CD4-positive, alpha-beta T cell treated with Interleukin-12 subunit alpha and Interleukin-12 subunit beta, for 1 hour (primary cell): ENCODE data around the gene MAGEB6B.
"Not testable (repeated sequence)": the region's sequence is repeated elsewhere in the genome, so short reads cannot be mapped to it uniquely, and the experiment has no call there.

ENCODE experiments used
- DNase-seq: peaks from one replicate; pipeline ENCODE4 v3.0.0-alpha.2; 2020

Gene MAGEB6B, protein sequence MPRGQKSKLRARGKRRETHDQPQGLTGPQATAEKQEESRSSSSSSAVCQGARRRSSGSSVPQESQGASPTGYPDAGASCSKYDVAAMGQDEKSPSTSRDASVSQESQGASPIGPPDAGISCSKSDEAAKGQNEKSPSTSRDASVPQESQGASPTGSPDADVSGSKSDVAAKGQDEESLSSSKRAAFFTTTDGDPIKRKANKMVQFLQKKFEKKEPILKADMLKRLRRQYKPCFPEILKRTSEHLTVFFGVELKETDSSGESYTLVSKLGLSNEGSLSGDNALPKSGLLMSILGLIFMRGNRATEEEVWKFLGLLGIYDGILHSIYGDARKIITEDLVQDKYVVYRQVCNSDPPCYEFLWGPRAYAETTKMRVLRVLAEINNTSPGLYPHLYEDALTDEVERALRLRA

DNA sequence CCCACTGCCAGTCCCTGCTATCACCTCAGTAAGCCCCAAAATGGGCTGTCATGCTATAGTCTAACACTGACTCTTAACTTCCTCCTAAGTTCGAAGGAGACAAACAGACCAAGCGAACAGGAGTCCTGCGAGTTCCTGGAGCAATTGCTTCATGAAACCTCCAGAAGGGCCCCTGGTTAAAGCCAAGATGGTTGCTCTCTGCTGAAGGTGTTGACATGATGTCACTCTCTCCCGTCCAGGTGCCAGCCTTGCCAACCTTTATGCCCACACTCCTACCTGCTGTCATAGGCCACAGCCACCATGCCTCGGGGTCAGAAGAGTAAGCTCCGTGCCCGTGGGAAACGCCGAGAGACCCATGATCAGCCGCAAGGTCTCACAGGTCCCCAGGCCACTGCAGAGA is at the start of gene MAGEB6B:
MAGEB6B (plus strand) TSS at position 301 of the 400 bp plus-strand sequence; CDS start at position 301, 0 bp downstream.
- DNase-seq: no peak

DNA sequence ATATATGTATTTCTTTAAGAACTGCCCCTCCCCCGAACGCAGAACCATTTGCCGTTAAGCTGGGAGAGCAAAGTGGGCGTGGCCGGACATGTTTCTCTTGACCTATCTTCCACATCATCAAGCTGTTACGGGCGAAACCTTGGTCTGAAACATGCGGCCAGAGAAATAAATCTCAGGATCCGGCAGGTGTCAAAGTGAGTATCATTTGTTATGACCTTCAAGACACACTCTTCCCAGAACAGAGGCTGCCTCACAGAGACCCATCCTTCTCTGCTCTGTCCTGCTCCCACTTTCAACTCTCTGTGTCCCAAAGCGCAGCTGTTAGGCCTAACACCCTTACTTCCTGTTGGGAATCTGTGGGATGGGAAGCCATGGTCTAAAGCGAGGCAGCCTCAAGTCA is 22.1 kb upstream of the MAGEB6B start, which contains the start of gene MAGEB18:
MAGEB18 (plus strand) TSS at position 70 of the 400 bp plus-strand sequence. CDS start 643 bp downstream, outside the sequence.
- DNase-seq: no peak

DNA sequence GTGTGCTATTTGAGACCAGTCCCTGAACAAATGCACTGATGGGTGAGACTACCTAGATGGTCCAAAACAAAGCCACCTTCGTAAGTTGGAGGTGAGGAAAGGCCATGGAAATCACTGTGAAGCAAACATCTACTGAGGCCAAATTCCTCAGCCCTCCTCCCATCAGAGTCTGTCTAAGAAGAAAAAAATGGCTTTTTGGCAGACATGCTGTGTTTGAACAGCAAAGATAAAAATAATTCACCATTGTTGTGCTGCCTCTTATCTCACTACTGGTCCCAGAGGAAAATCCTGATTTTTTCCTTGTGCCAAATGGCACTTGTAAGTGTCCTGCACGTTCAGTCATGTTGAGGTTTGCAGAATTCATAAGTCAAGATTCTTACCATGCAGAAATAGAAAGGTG is 14.4 kb upstream of the MAGEB6B start:
- DNase-seq: no peak

DNA sequence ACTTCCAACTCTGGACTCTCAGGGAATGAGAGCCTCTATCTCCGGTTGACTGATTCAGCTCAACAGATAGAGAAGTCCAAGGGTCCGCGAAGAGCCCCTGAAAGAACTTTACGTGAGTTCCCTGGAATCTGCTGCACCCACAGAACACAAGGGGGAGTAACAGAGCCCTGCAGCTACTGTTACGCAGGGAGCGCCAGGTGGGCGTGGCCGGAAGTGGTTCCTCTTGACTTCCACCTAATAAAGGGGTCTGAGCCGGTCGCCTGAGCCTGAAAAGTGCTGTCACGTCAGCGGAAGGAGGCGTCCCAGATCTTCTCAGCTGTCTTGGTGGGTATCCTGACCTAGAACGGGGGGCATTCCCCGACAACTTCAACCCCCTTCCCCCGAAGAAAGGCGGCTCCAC is 31.8 kb downstream of the MAGEB6B start, which contains the start of gene MAGEB6:
MAGEB6 (plus strand) TSS at position 237 of the 400 bp plus-strand sequence. CDS start 1,407 bp downstream, outside the sequence.
- no peak for DNase-seq

DNA sequence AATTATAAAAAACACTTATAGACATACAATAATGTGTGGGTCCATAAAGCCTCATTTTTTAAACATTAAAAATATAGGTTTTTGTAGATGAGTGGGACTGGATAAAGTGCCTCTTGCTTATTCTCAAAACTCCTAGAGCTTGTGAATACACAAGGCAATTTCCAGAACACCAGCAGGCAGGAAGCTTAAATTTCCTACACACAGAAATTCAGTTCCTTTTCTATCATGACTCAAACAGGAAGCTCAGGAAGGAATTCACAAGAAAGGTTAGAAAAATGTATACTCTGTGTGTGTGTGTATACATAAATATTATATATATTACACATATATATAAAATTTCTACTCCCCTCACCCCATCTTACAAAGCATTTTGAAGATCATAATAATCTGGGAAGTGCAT is 43.2 kb downstream of the MAGEB6B start:
- DNase-seq: no peak

DNA sequence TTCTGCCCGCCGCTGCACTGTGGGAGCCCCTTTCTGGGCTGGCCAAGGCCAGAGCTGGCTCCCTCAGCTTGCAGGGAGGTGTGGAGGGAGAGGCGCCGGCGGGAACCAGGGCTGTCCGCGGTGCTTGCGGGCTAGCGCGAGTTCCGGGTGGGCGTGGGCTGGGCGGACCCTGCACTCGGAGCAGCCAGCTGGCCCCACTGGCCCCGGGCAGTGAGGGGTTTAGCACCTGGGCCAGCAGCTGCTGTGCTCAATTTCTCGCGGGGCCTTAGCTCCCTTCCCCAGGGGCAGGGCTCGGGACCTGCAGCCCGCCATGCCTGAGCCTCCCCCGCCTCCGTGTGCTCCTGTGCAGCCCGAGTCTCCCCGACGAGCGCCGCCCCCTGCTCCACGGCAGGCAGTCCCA is 44.3 kb downstream of the MAGEB6B start:
- not testable (repeated sequence) for DNase-seq

DNA sequence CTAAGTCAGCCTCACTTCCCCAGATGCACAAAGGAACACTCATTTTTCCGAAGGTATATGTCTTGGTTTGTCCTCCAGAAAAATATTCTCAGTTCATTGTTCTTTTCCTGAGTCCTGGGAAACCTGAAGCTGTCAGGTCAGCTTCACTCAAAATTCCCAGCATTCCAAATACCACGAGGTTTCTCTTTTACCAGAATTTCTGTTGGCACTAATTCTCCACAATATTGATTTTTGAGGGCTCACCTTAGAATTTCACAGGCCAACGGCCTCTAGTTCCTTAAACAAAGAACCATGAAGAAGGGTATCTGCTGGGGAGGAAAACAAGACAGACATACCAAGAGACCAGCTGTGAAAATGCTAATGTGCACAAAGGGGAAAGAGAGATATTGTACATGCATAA is 47.6 kb downstream of the MAGEB6B start:
- no peak for DNase-seq
